Hepatocyte (in vitro differentiated cells): ENCODE data around the gene SLC9A7. TPM values are rescaled to one million over a fixed set of nuclear protein-coding genes. Genes with fewer than 3 reads are reported as not detected.

Experiments used
- DNase-seq: peaks from one replicate; pipeline ENCODE4 v3.0.0-alpha.2; 2016; ENCODE audit warnings: low spot score
- H2AFZ ChIP-seq: fragments of 200-600 bp; sonication (generic); 2 replicates; pipeline ENCODE4 v1.6.0; 2016; ENCODE audit warnings: antibody characterized with exemption, mild to moderate bottlenecking
- H3K27ac ChIP-seq: fragments of 200-600 bp; sonication (generic); 2 replicates; pipeline ENCODE4 v1.5.1; 2016; ENCODE audit warnings: mild to moderate bottlenecking
- H3K27me3 ChIP-seq: fragments of 200-600 bp; sonication (generic); 2 replicates; pipeline ENCODE4 v1.6.1; 2016
- H3K36me3 ChIP-seq: fragments of 200-600 bp; sonication (generic); replicated peaks from 2 replicates; pipeline ENCODE4 v1.5.1; 2016; ENCODE audit warnings: low read depth; ENCODE audit not compliant: insufficient read depth
- H3K4me1 ChIP-seq: fragments of 200-600 bp; sonication (generic); 2 replicates; pipeline ENCODE4 v1.5.1; 2016; ENCODE audit warnings: mild to moderate bottlenecking, moderate library complexity; ENCODE audit not compliant: insufficient read depth
- H3K4me2 ChIP-seq: fragments of 200-600 bp; sonication (generic); 2 replicates; pipeline ENCODE4 v1.6.0; 2016
- H3K4me3 ChIP-seq: fragments of 200-600 bp; sonication (generic); 2 replicates; pipeline ENCODE4 v1.5.1; 2016; ENCODE audit warnings: mild to moderate bottlenecking
- H3K79me2 ChIP-seq: fragments of 200-600 bp; sonication (generic); 2 replicates; pipeline ENCODE4 v1.6.0; 2017; ENCODE audit warnings: mild to moderate bottlenecking
- H3K9me2 ChIP-seq: fragments of 200-600 bp; sonication (generic); replicated peaks from 2 replicates; pipeline ENCODE4 v1.6.0; 2017; ENCODE audit warnings: mild to moderate bottlenecking; ENCODE audit not compliant: insufficient read depth
- H3K9me3 ChIP-seq: fragments of 200-600 bp; sonication (generic); 2 replicates; pipeline ENCODE4 v1.5.1; 2016; ENCODE audit warnings: low read depth, mild to moderate bottlenecking
- H4K20me1 ChIP-seq: fragments of 200-600 bp; sonication (generic); 2 replicates; pipeline ENCODE4 v1.6.0; 2016; ENCODE audit warnings: mild to moderate bottlenecking; ENCODE audit not compliant: insufficient read depth, poor library complexity, severe bottlenecking
- CTCF ChIP-seq: fragments of 200-600 bp; sonication (generic); IDR thresholded peaks from 2 replicates; pipeline ENCODE4 v1.5.1; 2016; ENCODE audit warnings: antibody characterized with exemption, mild to moderate bottlenecking; ENCODE audit not compliant: poor library complexity
- EZH2 ChIP-seq: fragments of 200-600 bp; sonication (generic); IDR thresholded peaks from 2 replicates; pipeline ENCODE4 v1.6.1; 2016; ENCODE audit warnings: antibody characterized with exemption, mild to moderate bottlenecking, borderline replicate concordance
- EZH2phosphoT487 ChIP-seq: fragments of 200-600 bp; sonication (generic); IDR thresholded peaks from one replicate; pipeline ENCODE4 v1.6.1; 2018; ENCODE audit warnings: antibody characterized with exemption, mild to moderate bottlenecking, low read depth, moderate library complexity; ENCODE audit not compliant: unreplicated experiment, severe bottlenecking
- WGBS: methylation state at CpG from one replicate; pipeline ENCODE4 v1.1.6; 2016; ENCODE audit warnings: low lambda C conversion rate; ENCODE audit errors: missing lambda C conversion rate; 5-methylcytosine and 5-hydroxymethylcytosine counted together
- polyA plus RNA-seq: library from polyadenylated mRNA; unstranded; fragments of >200 nt; fragmentation: Nextera tagmentation; extraction: Ambion mirVana; gene quantifications from 2 replicates; pipeline ENCODE4 v1.2.1, GENCODE V29; 2016
- total RNA-seq: library from RNA; depleted of rRNA; stranded (reverse); fragments of >200 nt; gene quantifications from 2 replicates; pipeline ENCODE4 v1.2.3, GENCODE V29; 2014

The SLC9A7 gene
- total RNA-seq (7.7 and 8.1 TPM in 2 replicates), polyA plus RNA-seq (2.0 and 3.6 TPM in 2 replicates)

DNA sequence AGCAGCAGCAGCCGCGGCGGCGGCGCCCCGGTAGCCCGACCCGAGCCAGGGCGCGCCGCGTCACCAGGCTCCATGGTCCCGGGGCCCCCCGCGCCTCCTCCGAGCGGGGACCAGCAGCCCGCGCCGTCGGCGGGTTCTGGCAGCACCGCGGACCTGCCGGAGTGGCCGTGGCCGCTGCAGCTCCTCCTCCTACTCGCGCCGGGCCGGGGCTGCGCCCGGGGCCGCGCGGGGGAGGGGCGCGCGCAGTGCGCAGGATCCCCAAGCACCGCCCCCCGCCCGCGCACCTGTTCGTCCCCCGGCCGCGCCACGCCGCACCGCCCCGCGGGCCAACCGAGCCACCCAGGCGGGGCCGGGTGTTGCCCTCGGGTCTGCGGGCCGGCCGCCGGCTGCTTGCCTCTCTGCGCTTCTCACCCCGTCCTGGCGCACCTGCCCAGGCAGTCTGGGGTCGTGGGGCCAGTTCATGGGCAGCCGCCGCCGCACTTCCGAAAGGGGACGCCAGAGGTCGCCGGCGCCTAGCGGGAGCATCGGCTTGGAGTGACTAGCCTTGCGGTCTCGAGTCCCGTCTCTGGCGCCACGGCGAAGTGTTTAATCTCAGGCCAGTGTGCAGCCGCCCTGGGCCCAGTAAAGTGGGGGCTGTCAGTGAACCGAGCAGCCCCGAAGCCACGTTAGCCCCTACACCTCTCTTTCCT, at the start of gene SLC9A7:
Gene SLC9A7, minus strand, starts transcription at position 163 of the 689 bp plus-strand sequence. Its CDS starts 89 bp downstream, at position 74.
- TF ChIP-seq EZH2phosphoT487 = no peak
- TF ChIP-seq CTCF = peak; percentile 68
- TF ChIP-seq EZH2 = no peak
- Histone ChIP-seq H3K9me3 (no peaks in the 10 kb centered on the region), H3K4me2 (peak within 1 kb of the TSS; percentile 78), H3K9me2 (no peaks in the 10 kb centered on the region), H3K27me3 (no peaks in the 10 kb centered on the region), H3K27ac (no peak within 1 kb of the TSS), H4K20me1 (no peaks in the 10 kb centered on the region), H3K4me3 (peak within 1 kb of the TSS; percentile 39), H3K79me2 (no peaks in the 10 kb centered on the region), H3K36me3 (no peaks in the 10 kb centered on the region), H3K4me1 (no peaks in the 10 kb centered on the region), H2AFZ (peak within 1 kb of the TSS; percentile 42)
- DNase-seq = peak; percentile 76
- 27% methylated on average over 28 of the region's 85 CpGs for WGBS

GRCh38 chrX:46805270-46805669, 46.4 kb upstream of the SLC9A7 start:
- H3K27me3 ChIP-seq = no peaks in the 10 kb centered on the region
- 68% methylated on average over 2 of the region's 2 CpGs for WGBS
- H3K4me3 ChIP-seq = no peak overlapping the region
- no peaks in the 10 kb centered on the region for H3K79me2 ChIP-seq
- H3K9me3 ChIP-seq = no peaks in the 10 kb centered on the region
- no peaks in the 10 kb centered on the region for H4K20me1 ChIP-seq
- no peak overlapping the region for H3K27ac ChIP-seq
- H3K36me3 ChIP-seq = no peaks in the 10 kb centered on the region
- H3K4me2 ChIP-seq = no peak overlapping the region
- no peaks in the 10 kb centered on the region for H3K9me2 ChIP-seq
- no peak for TF ChIP-seq EZH2phosphoT487
- TF ChIP-seq EZH2 = no peak
- no peak for TF ChIP-seq CTCF
- DNase-seq = no peak
- no peak overlapping the region for H2AFZ ChIP-seq
- no peaks in the 10 kb centered on the region for H3K4me1 ChIP-seq

GRCh38 chrX:46803140-46803539, 44.2 kb upstream of the SLC9A7 start:
- Histone ChIP-seq H3K27me3 (no peaks in the 10 kb centered on the region), H3K36me3 (no peaks in the 10 kb centered on the region), H4K20me1 (no peaks in the 10 kb centered on the region), H3K4me2 (no peak overlapping the region), H3K9me2 (no peaks in the 10 kb centered on the region), H3K9me3 (no peaks in the 10 kb centered on the region), H3K79me2 (no peaks in the 10 kb centered on the region), H2AFZ (no peak overlapping the region), H3K4me1 (no peaks in the 10 kb centered on the region), H3K4me3 (no peak overlapping the region), H3K27ac (no peak overlapping the region)
- no peak for TF ChIP-seq EZH2phosphoT487
- peak; percentile 16 for TF ChIP-seq CTCF
- DNase-seq = no peak
- WGBS = 55% methylated on average over 3 of the region's 3 CpGs
